Measurements from ENCODE around the gene ARL2BP. TPM values are rescaled to one million over a fixed set of nuclear protein-coding genes. Genes with fewer than 3 reads are reported as not detected.

The ARL2BP gene
- total and polyA plus RNA-seq, 12 donors, result 33.4 to 57.9 (median 45.9) TPM

- intact Hi-C loops (cut with DNase I), result no loop called here
- Histone ChIP-seq H3K27me3 (no peaks in the 10 kb centered on the region), H3K36me3 (peaks cover 0 to 33% (median 25%) of the 10 kb centered on the region in 9 donors), H3K4me1 (peaks cover 0 to 17% (median 2%) of the 10 kb centered on the region in 9 donors), H3K9me3 (no peaks in the 10 kb centered on the region), H3K4me3 (no peak overlapping the region), H3K27ac (no peak overlapping the region)
- no peak for DNase-seq
- no peak for ATAC-seq
- TF ChIP-seq CTCF (IDR thresholded peaks at IDR 0.05), result no peak
- 82 to 89% methylated on average over 7 of the region's 7 CpGs for WGBS, 2 donors
These were observed 42.8 kb upstream of the ARL2BP start for GRCh38 chr16:57202095-57202886.

DNA sequence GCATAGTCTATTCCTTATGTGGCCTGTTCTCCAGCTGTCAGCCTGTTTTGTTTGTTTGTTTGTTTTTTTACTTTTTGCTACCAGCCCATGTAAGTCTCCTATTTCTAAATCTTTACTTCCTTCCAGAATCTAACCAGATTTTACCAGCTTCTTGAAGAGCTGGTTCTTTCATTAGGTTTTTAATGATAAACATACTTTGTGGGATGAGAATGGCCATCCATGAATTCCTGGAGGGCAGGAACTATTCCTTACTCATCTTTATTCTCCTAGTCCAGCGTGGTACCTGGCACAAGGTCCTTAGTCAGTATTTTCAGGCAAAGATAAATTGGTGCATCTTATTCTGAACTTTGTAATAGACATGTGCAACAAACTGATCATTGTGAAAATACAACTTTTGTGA lies 41.6 kb upstream of the ARL2BP start:
- ATAC-seq, result no peak
- 81 to 90% methylated on average over 1 of the region's 1 CpG for WGBS, 2 donors
- TF ChIP-seq CTCF (IDR thresholded peaks at IDR 0.05), result no peak
- H3K27ac ChIP-seq, result no peak overlapping the region
- no peak for DNase-seq
- intact Hi-C loops (cut with DNase I), result no loop called here
- H3K36me3 ChIP-seq, result peaks cover 0 to 45% (median 30%) of the 10 kb centered on the region in 9 donors
- H3K4me1 ChIP-seq, result peaks cover 0 to 7% (median 0%) of the 10 kb centered on the region in 9 donors
- no peaks in the 10 kb centered on the region for H3K9me3 ChIP-seq
- no peaks in the 10 kb centered on the region for H3K27me3 ChIP-seq
- H3K4me3 ChIP-seq, result no peak overlapping the region

GRCh38 chr16:57204675-57205074 lies 40.4 kb upstream of the ARL2BP start:
- 85 to 89% methylated on average over 12 of the region's 12 CpGs for WGBS, 2 donors
- no peak overlapping the region for H3K4me3 ChIP-seq
- peak in 1 of 8 donors; percentile 22 for ATAC-seq
- H3K27me3 ChIP-seq, result no peaks in the 10 kb centered on the region
- intact Hi-C loops (cut with DNase I), result no loop called here
- H3K4me1 ChIP-seq, result peaks cover 0 to 4% (median 0%) of the 10 kb centered on the region in 9 donors
- peaks cover 0 to 57% (median 30%) of the 10 kb centered on the region in 9 donors for H3K36me3 ChIP-seq
- no peak for DNase-seq
- H3K27ac ChIP-seq, result no peak overlapping the region
- no peaks in the 10 kb centered on the region for H3K9me3 ChIP-seq
- no peak for TF ChIP-seq CTCF (IDR thresholded peaks at IDR 0.05)

DNA sequence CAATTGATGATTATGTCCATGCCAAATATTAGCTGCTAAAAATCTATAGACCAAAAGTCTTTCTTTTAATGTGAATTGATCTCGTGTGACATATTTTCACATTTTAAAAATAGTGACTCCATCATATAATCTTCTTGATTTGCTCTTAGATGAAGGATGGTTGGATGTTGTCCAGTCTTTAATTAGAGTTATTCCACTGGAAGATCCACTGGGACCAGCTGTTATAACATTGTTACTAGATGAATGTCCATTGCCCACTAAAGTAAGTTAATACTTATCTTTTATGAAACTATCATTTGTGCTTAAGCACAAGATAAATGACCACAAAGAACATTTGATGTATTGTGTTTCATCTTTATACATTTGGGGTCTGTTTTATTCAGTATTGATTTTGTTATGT lies 36.1 kb upstream of the ARL2BP start:
- peaks cover 0 to 99% (median 60%) of the 10 kb centered on the region in 9 donors for H3K36me3 ChIP-seq
- no peak for DNase-seq
- no peak for TF ChIP-seq CTCF (IDR thresholded peaks at IDR 0.05)
- no peak overlapping the region for H3K4me3 ChIP-seq
- H3K4me1 ChIP-seq, result peaks cover 0 to 4% (median 0%) of the 10 kb centered on the region in 9 donors
- H3K27ac ChIP-seq, result no peak overlapping the region
- no peaks in the 10 kb centered on the region for H3K27me3 ChIP-seq
- no peak for ATAC-seq
- H3K9me3 ChIP-seq, result no peaks in the 10 kb centered on the region
- 96% methylated on average over 1 of the region's 1 CpG for WGBS, 2 donors
- intact Hi-C loops (cut with DNase I), result no loop called here

Measured in heart right ventricle (tissue), 16 donors.